ENCODE measurements around the gene RHOC. TPM values are rescaled to one million over a fixed set of nuclear protein-coding genes. Genes with fewer than 3 reads are reported as not detected.

Gene RHOC
- polyA plus RNA-seq, 1 of the 3 experiments (the other 2 are of a cell fraction) = 1,028 TPM

DNA sequence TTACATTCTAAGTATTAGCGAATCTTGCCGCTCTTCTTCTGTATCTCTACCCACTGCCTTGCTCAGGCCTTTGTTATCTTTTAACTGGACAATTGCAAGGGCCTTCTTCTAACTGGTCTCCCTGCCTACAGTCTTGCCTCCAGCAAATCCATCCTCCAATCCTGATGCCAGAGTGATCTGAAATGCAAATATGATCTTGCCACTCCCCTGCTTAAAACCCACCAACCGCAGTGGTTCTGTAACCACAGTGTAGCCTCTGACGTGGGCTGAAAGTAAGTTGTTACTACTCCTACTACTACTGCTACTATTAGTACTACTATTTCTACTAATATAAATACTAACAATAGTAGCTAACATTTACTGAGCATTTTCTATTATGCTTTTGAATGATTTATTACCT, 20.1 kb downstream of the RHOC start:
- TF ChIP-seq EZH2phosphoT487 (IDR thresholded peaks at IDR 0.05; ENCODE audit: borderline replicate concordance, low read depth) = no peak
- TF ChIP-seq, protein P1, sequence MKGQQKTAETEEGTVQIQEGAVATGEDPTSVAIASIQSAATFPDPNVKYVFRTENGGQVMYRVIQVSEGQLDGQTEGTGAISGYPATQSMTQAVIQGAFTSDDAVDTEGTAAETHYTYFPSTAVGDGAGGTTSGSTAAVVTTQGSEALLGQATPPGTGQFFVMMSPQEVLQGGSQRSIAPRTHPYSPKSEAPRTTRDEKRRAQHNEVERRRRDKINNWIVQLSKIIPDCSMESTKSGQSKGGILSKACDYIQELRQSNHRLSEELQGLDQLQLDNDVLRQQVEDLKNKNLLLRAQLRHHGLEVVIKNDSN (IDR thresholded peaks at IDR 0.05; ENCODE audit: borderline replicate concordance, low read depth) = no peak
- Histone ChIP-seq H4K20me1 (ENCODE audit: insufficient read depth) (peaks cover 19% of the 10 kb centered on the region), H3K9ac (no peak overlapping the region), H3K27me3 (ENCODE audit: insufficient read depth) (no peaks in the 10 kb centered on the region), H3F3A (replicated peaks; ENCODE audit: insufficient read depth) (no peaks in the 10 kb centered on the region), H3K9me3 (no peaks in the 10 kb centered on the region), H3K4me2 (no peak overlapping the region), H3K4me3 (ENCODE audit: low read depth in 2 of 2, low read length in 1 of 2) (no peak overlapping the region), H3K9me2 (no peaks in the 10 kb centered on the region), H2AFZ (ENCODE audit: low read depth) (no peak overlapping the region), H3K4me1 (ENCODE audit: control insufficient read depth in 1 of 2, insufficient read depth in 2 of 2, low read depth in 1 of 2, low read length in 1 of 2) (no peaks in the 10 kb centered on the region; a peak in 1 of 4 replicates), H3K36me3 (replicated peaks in 1 of 2; ENCODE audit: control insufficient read depth in 1 of 2, insufficient read depth in 2 of 2, low read length in 1 of 2) (peaks cover 8 to 17% of the 10 kb centered on the region in 2 experiments), H3K79me2 (ENCODE audit: insufficient read depth) (peaks cover 45% of the 10 kb centered on the region), H3K27ac (ENCODE audit: low read depth in 2 of 2, low read length in 1 of 2) (no peak overlapping the region)
- POLR2A ChIA-PET = no interaction called here
- CTCF ChIA-PET = interaction anchor here (1.4 to 1.8 kb wide), 2 partner anchors 11 to 14 kb away, joined by 3 read pairs; no protein-coding TSS in a partner anchor
- DNase-seq = peak; percentile 3
- 97% methylated on average over 4 of the region's 4 CpGs for WGBS (ENCODE audit: low lambda C conversion rate)

DNA sequence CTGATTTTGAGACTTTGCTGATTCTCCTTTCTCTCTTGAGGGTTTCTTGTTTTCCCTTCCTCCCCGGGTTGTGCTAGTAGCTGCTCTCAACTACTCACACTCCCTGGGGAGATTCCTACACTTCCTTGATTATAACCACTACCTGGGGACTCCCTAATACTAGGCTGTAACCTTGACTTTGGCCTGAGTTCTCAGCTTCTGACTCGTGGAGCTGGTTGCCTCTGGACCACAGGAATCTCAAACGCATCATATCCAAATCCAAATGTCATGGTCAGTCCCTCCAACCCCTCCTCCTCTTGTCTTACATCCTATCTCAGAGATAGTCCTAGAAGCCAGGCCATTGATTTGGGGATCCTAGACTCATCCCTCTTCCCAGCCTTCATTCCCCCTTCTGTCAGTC, 20.5 kb downstream of the RHOC start:
- H3K27ac ChIP-seq (ENCODE audit: low read depth in 2 of 2, low read length in 1 of 2) = no peak overlapping the region
- H3K36me3 ChIP-seq (replicated peaks in 1 of 2; ENCODE audit: control insufficient read depth in 1 of 2, insufficient read depth in 2 of 2, low read length in 1 of 2) = peaks cover 8 to 14% of the 10 kb centered on the region in 2 experiments
- H2AFZ ChIP-seq (ENCODE audit: low read depth) = no peak overlapping the region
- WGBS (ENCODE audit: low lambda C conversion rate) = 62% methylated on average over 3 of the region's 3 CpGs
- no peak overlapping the region for H3K9ac ChIP-seq
- H3K4me3 ChIP-seq (ENCODE audit: low read depth in 2 of 2, low read length in 1 of 2) = no peak overlapping the region
- no peaks in the 10 kb centered on the region for H3F3A ChIP-seq (replicated peaks; ENCODE audit: insufficient read depth)
- no peaks in the 10 kb centered on the region for H3K9me3 ChIP-seq
- peak; percentile 3 for DNase-seq
- no peaks in the 10 kb centered on the region; a peak in 1 of 4 replicates for H3K4me1 ChIP-seq (ENCODE audit: control insufficient read depth in 1 of 2, insufficient read depth in 2 of 2, low read depth in 1 of 2, low read length in 1 of 2)
- H3K27me3 ChIP-seq (ENCODE audit: insufficient read depth) = no peaks in the 10 kb centered on the region
- no peak overlapping the region for H3K4me2 ChIP-seq
- H3K79me2 ChIP-seq (ENCODE audit: insufficient read depth) = peaks cover 48% of the 10 kb centered on the region
- H4K20me1 ChIP-seq (ENCODE audit: insufficient read depth) = peaks cover 19% of the 10 kb centered on the region
- ChIA-PET CTCF (interaction anchor here (0.9 to 1.8 kb wide), 4 partner anchors 11 to 17 kb away, joined by 3 read pairs; no protein-coding TSS in a partner anchor), POLR2A (no interaction called here)
- TF ChIP-seq, protein P1 (IDR thresholded peaks at IDR 0.05; ENCODE audit: borderline replicate concordance, low read depth) = no peak
- TF ChIP-seq EP300 (IDR thresholded peaks at IDR 0.05; ENCODE audit: borderline replicate concordance in 1 of 2, low read depth in 1 of 2, low read length in 1 of 2) (no peak), FOXM1 (IDR thresholded peaks at IDR 0.05; ENCODE audit: low read depth) (no peak), GABPA (IDR thresholded peaks at IDR 0.05; ENCODE audit: low read depth) (no peak), RFX5 (IDR thresholded peaks at IDR 0.05; ENCODE audit: low read length) (no peak), NRF1 (IDR thresholded peaks at IDR 0.05; ENCODE audit: low read depth, low read length) (no peak), JUND (IDR thresholded peaks at IDR 0.05) (no peak), POLR2AphosphoS5 (IDR thresholded peaks at IDR 0.05; ENCODE audit: low read depth, low read length) (no peak), SIN3A (IDR thresholded peaks at IDR 0.05; ENCODE audit: borderline replicate concordance, low read depth, low read length) (no peak), CHD2 (IDR thresholded peaks at IDR 0.05; ENCODE audit: low read length, partially characterized antibody) (no peak), RAD21 (IDR thresholded peaks at IDR 0.05; ENCODE audit: low read length) (no peak), RCOR1 (IDR thresholded peaks at IDR 0.05; ENCODE audit: low read length) (no peak), ELF1 (IDR thresholded peaks at IDR 0.05) (no peak)
- TF ChIP-seq, protein P2, sequence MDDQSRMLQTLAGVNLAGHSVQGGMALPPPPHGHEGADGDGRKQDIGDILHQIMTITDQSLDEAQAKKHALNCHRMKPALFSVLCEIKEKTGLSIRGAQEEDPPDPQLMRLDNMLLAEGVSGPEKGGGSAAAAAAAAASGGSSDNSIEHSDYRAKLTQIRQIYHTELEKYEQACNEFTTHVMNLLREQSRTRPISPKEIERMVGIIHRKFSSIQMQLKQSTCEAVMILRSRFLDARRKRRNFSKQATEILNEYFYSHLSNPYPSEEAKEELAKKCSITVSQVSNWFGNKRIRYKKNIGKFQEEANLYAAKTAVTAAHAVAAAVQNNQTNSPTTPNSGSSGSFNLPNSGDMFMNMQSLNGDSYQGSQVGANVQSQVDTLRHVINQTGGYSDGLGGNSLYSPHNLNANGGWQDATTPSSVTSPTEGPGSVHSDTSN (IDR thresholded peaks at IDR 0.05) = no peak
- TF ChIP-seq, protein P3, sequence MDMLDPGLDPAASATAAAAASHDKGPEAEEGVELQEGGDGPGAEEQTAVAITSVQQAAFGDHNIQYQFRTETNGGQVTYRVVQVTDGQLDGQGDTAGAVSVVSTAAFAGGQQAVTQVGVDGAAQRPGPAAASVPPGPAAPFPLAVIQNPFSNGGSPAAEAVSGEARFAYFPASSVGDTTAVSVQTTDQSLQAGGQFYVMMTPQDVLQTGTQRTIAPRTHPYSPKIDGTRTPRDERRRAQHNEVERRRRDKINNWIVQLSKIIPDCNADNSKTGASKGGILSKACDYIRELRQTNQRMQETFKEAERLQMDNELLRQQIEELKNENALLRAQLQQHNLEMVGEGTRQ (IDR thresholded peaks at IDR 0.05; ENCODE audit: borderline replicate concordance, low read depth, low read length) = no peak
- TF ChIP-seq, protein P4, sequence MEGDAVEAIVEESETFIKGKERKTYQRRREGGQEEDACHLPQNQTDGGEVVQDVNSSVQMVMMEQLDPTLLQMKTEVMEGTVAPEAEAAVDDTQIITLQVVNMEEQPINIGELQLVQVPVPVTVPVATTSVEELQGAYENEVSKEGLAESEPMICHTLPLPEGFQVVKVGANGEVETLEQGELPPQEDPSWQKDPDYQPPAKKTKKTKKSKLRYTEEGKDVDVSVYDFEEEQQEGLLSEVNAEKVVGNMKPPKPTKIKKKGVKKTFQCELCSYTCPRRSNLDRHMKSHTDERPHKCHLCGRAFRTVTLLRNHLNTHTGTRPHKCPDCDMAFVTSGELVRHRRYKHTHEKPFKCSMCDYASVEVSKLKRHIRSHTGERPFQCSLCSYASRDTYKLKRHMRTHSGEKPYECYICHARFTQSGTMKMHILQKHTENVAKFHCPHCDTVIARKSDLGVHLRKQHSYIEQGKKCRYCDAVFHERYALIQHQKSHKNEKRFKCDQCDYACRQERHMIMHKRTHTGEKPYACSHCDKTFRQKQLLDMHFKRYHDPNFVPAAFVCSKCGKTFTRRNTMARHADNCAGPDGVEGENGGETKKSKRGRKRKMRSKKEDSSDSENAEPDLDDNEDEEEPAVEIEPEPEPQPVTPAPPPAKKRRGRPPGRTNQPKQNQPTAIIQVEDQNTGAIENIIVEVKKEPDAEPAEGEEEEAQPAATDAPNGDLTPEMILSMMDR (IDR thresholded peaks at IDR 0.05) = no peak
- no peaks in the 10 kb centered on the region for H3K9me2 ChIP-seq

All from SK-N-SH (cell line).